ENCODE measurements around the gene C15orf39.

DNA sequence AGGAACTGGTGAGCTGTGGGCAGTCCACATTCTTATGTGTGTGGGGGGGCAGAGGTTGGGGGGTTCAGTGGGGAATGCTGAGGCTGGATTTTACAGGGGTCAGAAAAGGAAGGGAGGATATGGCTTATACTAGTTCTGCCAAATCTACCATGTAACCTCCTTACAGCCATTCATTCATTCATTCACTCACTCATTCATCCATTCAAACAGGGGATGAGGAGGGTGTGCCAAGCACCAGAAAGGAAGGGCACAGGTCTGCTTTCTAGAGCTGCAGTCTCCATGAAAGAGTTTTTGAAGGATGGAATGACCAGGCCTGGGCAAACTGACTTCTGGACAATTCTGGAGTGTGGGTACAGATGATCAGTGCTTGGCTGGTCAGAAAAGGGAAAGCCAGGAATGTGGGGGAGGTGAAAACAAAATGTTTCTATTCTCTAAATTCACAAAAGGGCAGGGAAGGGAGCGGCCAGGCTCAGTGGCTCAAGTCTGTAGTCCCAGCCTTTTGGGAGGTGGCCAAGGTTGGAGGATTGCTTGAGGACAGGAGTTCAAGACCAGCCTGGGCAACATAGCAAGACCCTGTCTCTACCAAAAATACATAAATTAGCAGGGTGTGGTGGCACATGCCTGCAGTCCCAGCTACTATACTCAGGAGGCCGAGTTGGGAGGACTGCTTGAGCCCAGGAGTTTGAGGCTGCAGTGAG is 49.2 kb upstream of the C15orf39 start:
- TF ChIP-seq, protein P1, sequence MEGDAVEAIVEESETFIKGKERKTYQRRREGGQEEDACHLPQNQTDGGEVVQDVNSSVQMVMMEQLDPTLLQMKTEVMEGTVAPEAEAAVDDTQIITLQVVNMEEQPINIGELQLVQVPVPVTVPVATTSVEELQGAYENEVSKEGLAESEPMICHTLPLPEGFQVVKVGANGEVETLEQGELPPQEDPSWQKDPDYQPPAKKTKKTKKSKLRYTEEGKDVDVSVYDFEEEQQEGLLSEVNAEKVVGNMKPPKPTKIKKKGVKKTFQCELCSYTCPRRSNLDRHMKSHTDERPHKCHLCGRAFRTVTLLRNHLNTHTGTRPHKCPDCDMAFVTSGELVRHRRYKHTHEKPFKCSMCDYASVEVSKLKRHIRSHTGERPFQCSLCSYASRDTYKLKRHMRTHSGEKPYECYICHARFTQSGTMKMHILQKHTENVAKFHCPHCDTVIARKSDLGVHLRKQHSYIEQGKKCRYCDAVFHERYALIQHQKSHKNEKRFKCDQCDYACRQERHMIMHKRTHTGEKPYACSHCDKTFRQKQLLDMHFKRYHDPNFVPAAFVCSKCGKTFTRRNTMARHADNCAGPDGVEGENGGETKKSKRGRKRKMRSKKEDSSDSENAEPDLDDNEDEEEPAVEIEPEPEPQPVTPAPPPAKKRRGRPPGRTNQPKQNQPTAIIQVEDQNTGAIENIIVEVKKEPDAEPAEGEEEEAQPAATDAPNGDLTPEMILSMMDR (IDR thresholded peaks at IDR 0.05) = no peak
- TF ChIP-seq POLR2A (IDR thresholded peaks at IDR 0.05) = no peak
